Activated CD4-positive, CD25-positive, alpha-beta regulatory T cell treated with anti-CD3 and anti-CD28 coated beads, Interleukin-2, amount 50 U/mL, for 72 hours (primary cell): Measurements from ENCODE around the gene AK5.
"Not testable (repeated sequence)": the region's sequence is repeated elsewhere in the genome, so short reads cannot be mapped to it uniquely, and the experiment has no call there.

Experiments used
- DNase-seq: peaks from one replicate; pipeline ENCODE4 v3.0.0; 2021

Gene AK5

GRCh38 chr1:77288275-77288674 lies 6.5 kb downstream of the AK5 start:
- no peak for DNase-seq

- no peak for DNase-seq
These were observed 8.8 kb downstream of the AK5 start for GRCh38 chr1:77290576-77290975.

- no peak for DNase-seq
These were observed 10.7 kb downstream of the AK5 start for GRCh38 chr1:77292551-77292950.

- DNase-seq: no peak
These were observed 18.7 kb downstream of the AK5 start for GRCh38 chr1:77300566-77300965.

- no peak for DNase-seq
These were observed 21.6 kb downstream of the AK5 start for GRCh38 chr1:77303387-77303786.

- DNase-seq: no peak
These were observed 27.2 kb downstream of the AK5 start for GRCh38 chr1:77308889-77309621.

GRCh38 chr1:77310924-77311323 lies 29.1 kb downstream of the AK5 start:
- no peak for DNase-seq

GRCh38 chr1:77312364-77312763 lies 30.5 kb downstream of the AK5 start:
- not testable (repeated sequence) for DNase-seq

- DNase-seq: no peak
These were observed 31.7 kb downstream of the AK5 start for GRCh38 chr1:77313491-77313890.

GRCh38 chr1:77316006-77316405 lies 34.2 kb downstream of the AK5 start:
- no peak for DNase-seq

GRCh38 chr1:77316966-77317365 lies 35.1 kb downstream of the AK5 start:
- DNase-seq: no peak

GRCh38 chr1:77319036-77319705 lies 37.4 kb downstream of the AK5 start:
- no peak for DNase-seq

- DNase-seq: no peak
These were observed 40.5 kb downstream of the AK5 start for GRCh38 chr1:77322061-77322900.

- DNase-seq: no peak
These were observed 51.7 kb downstream of the AK5 start for GRCh38 chr1:77333501-77333900.

- DNase-seq: no peak
These were observed 54.9 kb downstream of the AK5 start for GRCh38 chr1:77336729-77337128.

GRCh38 chr1:77339326-77339725 lies 57.5 kb downstream of the AK5 start:
- DNase-seq: no peak

- DNase-seq: no peak
These were observed 59.4 kb downstream of the AK5 start for GRCh38 chr1:77341195-77341594.

- DNase-seq: no peak
These were observed 60.9 kb downstream of the AK5 start for GRCh38 chr1:77342745-77343144.

GRCh38 chr1:77347646-77348045 lies 65.8 kb downstream of the AK5 start:
- DNase-seq: no peak

- DNase-seq: no peak
These were observed 66.7 kb downstream of the AK5 start for GRCh38 chr1:77348549-77348948.

- DNase-seq: no peak
These were observed 67.5 kb downstream of the AK5 start for GRCh38 chr1:77349275-77349674.

- DNase-seq: no peak
These were observed 68.4 kb downstream of the AK5 start for GRCh38 chr1:77350012-77350770.

GRCh38 chr1:77354536-77354935 lies 72.7 kb downstream of the AK5 start:
- no peak for DNase-seq
